SU-DHL-6 (cell line): ENCODE measurements around the gene BCL2L11.

Source experiments
- H2AFZ ChIP-seq: fragments of 200-600 bp; sonication (generic); 2 replicates; pipeline ENCODE4 v1.6.1; 2014; ENCODE audit warnings: low read depth, mild to moderate bottlenecking, moderate library complexity, mixed read lengths, antibody characterized with exemption, low read length; ENCODE audit not compliant: severe bottlenecking
- H3F3A ChIP-seq: fragments of 200-600 bp; shearing (Covaris generic); 2 replicates; pipeline ENCODE4 v1.6.0; 2016; ENCODE audit warnings: antibody characterized with exemption, mild to moderate bottlenecking; ENCODE audit not compliant: insufficient read depth
- H3K27ac ChIP-seq: fragments of 200-600 bp; sonication (generic); 2 replicates; pipeline ENCODE4 v1.5.1; 2016; ENCODE audit warnings: low read depth, mild to moderate bottlenecking, low read length, moderate library complexity, mixed read lengths
- H3K27me3 ChIP-seq: fragments of 200-600 bp; sonication (generic), shearing (Covaris generic); 2 replicates; pipeline ENCODE4 v1.6.0; 2014; ENCODE audit warnings: mild to moderate bottlenecking, low read length
- H3K36me3 ChIP-seq: fragments of 200-600 bp; sonication (generic); 2 replicates; pipeline ENCODE4 v1.6.1; 2014; ENCODE audit warnings: mild to moderate bottlenecking, low read length, mixed read lengths
- H3K4me2 ChIP-seq: fragments of 300-600, 200-600 bp; shearing (Covaris generic), sonication (generic); 2 replicates; pipeline ENCODE4 v1.6.0; 2014; ENCODE audit warnings: low read length, low read depth, mild to moderate bottlenecking; ENCODE audit not compliant: poor library complexity, severe bottlenecking
- H3K4me3 ChIP-seq: fragments of 200-600 bp; sonication (generic); 2 replicates; pipeline ENCODE4 v1.5.1; 2014; ENCODE audit warnings: antibody characterized with exemption, low read length, mild to moderate bottlenecking, mixed read lengths; ENCODE audit not compliant: insufficient read depth, poor library complexity, severe bottlenecking
- H3K79me2 ChIP-seq: fragments of 200-600 bp; sonication (generic); 2 replicates; pipeline ENCODE4 v1.6.1; 2014; ENCODE audit warnings: mild to moderate bottlenecking, low read length, moderate library complexity; ENCODE audit not compliant: insufficient read depth
- H3K9ac ChIP-seq: fragments of 200-600 bp; sonication (generic); 2 replicates; pipeline ENCODE4 v1.7.0; 2014; ENCODE audit warnings: mild to moderate bottlenecking, low read length
- H3K9me2 ChIP-seq: fragments of 200-600 bp; sonication (generic); replicated peaks from 2 replicates; pipeline ENCODE4 v1.6.1; 2014; ENCODE audit warnings: low read length; ENCODE audit not compliant: insufficient read depth
- H3K9me3 ChIP-seq: fragments of 200-600 bp; sonication (generic); 2 replicates; pipeline ENCODE4 v1.6.1; 2014; ENCODE audit warnings: low read length, mixed read lengths; ENCODE audit not compliant: insufficient read depth
- H4K20me1 ChIP-seq: fragments of 200-600 bp; sonication (generic); 2 replicates; pipeline ENCODE4 v1.6.1; 2014; ENCODE audit warnings: low read depth, mild to moderate bottlenecking, antibody characterized with exemption, low read length, moderate library complexity, mixed read lengths
- CTCF ChIP-seq: fragments of 200-600 bp; sonication (generic); IDR thresholded peaks from one replicate; pipeline ENCODE4 v1.5.1; 2017; ENCODE audit warnings: antibody characterized with exemption, mild to moderate bottlenecking, low read length, moderate library complexity; ENCODE audit not compliant: insufficient read depth, poor library complexity, severe bottlenecking
- EZH2phosphoT487 ChIP-seq: fragments of 200-600 bp; sonication (generic), shearing (Covaris generic); conservative IDR thresholded peaks from 2 replicates; pipeline ENCODE4 v1.6.1; 2018; ENCODE audit warnings: mild to moderate bottlenecking, antibody characterized with exemption, low read length, moderate library complexity, mixed read lengths

Gene BCL2L11

GRCh38 chr2:111166115-111166514 lies 45.4 kb downstream of the BCL2L11 start:
- Histone ChIP-seq H3K27me3 (no peaks in the 10 kb centered on the region), H2AFZ (no peak overlapping the region), H3K27ac (no peak overlapping the region), H3K4me2 (no peak overlapping the region), H3K79me2 (no peaks in the 10 kb centered on the region), H3K9me3 (no peaks in the 10 kb centered on the region), H4K20me1 (no peaks in the 10 kb centered on the region), H3F3A (peaks cover 2% of the 10 kb centered on the region; the same call in 1 of the 2 replicates), H3K9ac (no peak overlapping the region), H3K36me3 (no peaks in the 10 kb centered on the region), H3K4me3 (no peak overlapping the region), H3K9me2 (no peaks in the 10 kb centered on the region)
- no peak for TF ChIP-seq EZH2phosphoT487

GRCh38 chr2:111167076-111167862 lies 46.6 kb downstream of the BCL2L11 start:
- H3K36me3 ChIP-seq: no peaks in the 10 kb centered on the region
- no peak overlapping the region for H3K9ac ChIP-seq
- H3K9me3 ChIP-seq: no peaks in the 10 kb centered on the region
- no peaks in the 10 kb centered on the region for H3K9me2 ChIP-seq
- H3K4me3 ChIP-seq: no peak overlapping the region
- H3K27ac ChIP-seq: no peak overlapping the region
- peaks cover 2% of the 10 kb centered on the region; the same call in 1 of the 2 replicates for H3F3A ChIP-seq
- H3K79me2 ChIP-seq: no peaks in the 10 kb centered on the region
- H3K27me3 ChIP-seq: no peaks in the 10 kb centered on the region
- no peak overlapping the region for H2AFZ ChIP-seq
- no peaks in the 10 kb centered on the region for H4K20me1 ChIP-seq
- H3K4me2 ChIP-seq: no peak overlapping the region
- TF ChIP-seq CTCF: no peak
- TF ChIP-seq EZH2phosphoT487: no peak

- Histone ChIP-seq H3K36me3 (no peaks in the 10 kb centered on the region), H2AFZ (no peak overlapping the region), H3K9me2 (no peaks in the 10 kb centered on the region), H4K20me1 (no peaks in the 10 kb centered on the region), H3K79me2 (no peaks in the 10 kb centered on the region), H3K4me3 (no peak overlapping the region), H3F3A (peaks cover 2% of the 10 kb centered on the region; the same call in 1 of the 2 replicates), H3K4me2 (no peak overlapping the region), H3K27ac (no peak overlapping the region), H3K9me3 (no peaks in the 10 kb centered on the region), H3K9ac (no peak overlapping the region), H3K27me3 (no peaks in the 10 kb centered on the region)
- TF ChIP-seq CTCF (no peak), EZH2phosphoT487 (no peak)
Measured at GRCh38 chr2:111167863-111168162, 47.1 kb downstream of the BCL2L11 start.

GRCh38 chr2:111168528-111169239 lies 48.0 kb downstream of the BCL2L11 start:
- H3K27ac ChIP-seq: no peak overlapping the region
- H3K4me3 ChIP-seq: no peak overlapping the region
- no peaks in the 10 kb centered on the region for H3K36me3 ChIP-seq
- H3K4me2 ChIP-seq: no peak overlapping the region
- TF ChIP-seq CTCF: no peak
- TF ChIP-seq EZH2phosphoT487: no peak
- H3K9me2 ChIP-seq: no peaks in the 10 kb centered on the region
- H3F3A ChIP-seq: peaks cover 2% of the 10 kb centered on the region; the same call in 1 of the 2 replicates
- H3K9ac ChIP-seq: no peak overlapping the region
- H3K9me3 ChIP-seq: no peaks in the 10 kb centered on the region
- H3K79me2 ChIP-seq: no peaks in the 10 kb centered on the region
- no peaks in the 10 kb centered on the region for H4K20me1 ChIP-seq
- no peaks in the 10 kb centered on the region for H3K27me3 ChIP-seq
- no peak overlapping the region for H2AFZ ChIP-seq
